IMR-90 (cell line): Measurements from ENCODE around the gene ELL2. TPM values are rescaled to one million over a fixed set of nuclear protein-coding genes. Genes with fewer than 3 reads are reported as not detected.
A peak's percentile ranks its signal among the peaks of the same experiment; 100 is the strongest.

Source experiments
- ATAC-seq: fragments of 200-7000 bp; cut with Tn5 transposase; 2 replicates; pipeline ENCODE4 v1.9.1; 2020; ENCODE audit warnings: low read depth, mild to moderate bottlenecking, moderate library complexity
- BruUV-seq: library from RNA; stranded (reverse); fragments of 400-500 nt; replicated peaks from 2 replicates; lab custom pipeline; 2021; lab: Mats Ljungman, UMichigan
- CTCF ChIA-PET: fragments of 300-600 bp; formaldehyde crosslinking; extraction: SDS; loops from one replicate; lab custom pipeline; 2021; ENCODE audit warnings: antibody characterized with exemption; lab: Yijun Ruan, JAX
- POLR2A ChIA-PET: fragments of 300-600 bp; sonication (Branson Sonifier 250); formaldehyde crosslinking; loops from one replicate; lab custom pipeline; 2022; ENCODE audit warnings: antibody characterized with exemption; ENCODE audit not compliant: unreplicated experiment; lab: Charles Lee
- DNase-seq: peaks from one replicate; pipeline ENCODE4 v3.0.0; 2013
- H2AFZ ChIP-seq: replicated peaks from 2 replicates; pipeline ENCODE3; 2013; ENCODE audit warnings: low read length, mild to moderate bottlenecking; ENCODE audit not compliant: poor library complexity
- H2AK5ac ChIP-seq: 2 replicates; pipeline ENCODE4 v1.6.1; 2013; ENCODE audit warnings: low read depth, low read length, inconsistent platforms
- H2AK9ac ChIP-seq: replicated peaks from 2 replicates; pipeline ENCODE3; 2013; ENCODE audit warnings: mild to moderate bottlenecking, low read depth, low read length, moderate library complexity; ENCODE audit not compliant: poor library complexity
- H2BK120ac ChIP-seq: 2 replicates; pipeline ENCODE4 v1.6.1; 2013; ENCODE audit warnings: low read depth, low read length, inconsistent platforms
- H2BK15ac ChIP-seq: 3 replicates; pipeline ENCODE4 v1.6.1; 2013; ENCODE audit warnings: low read depth, low read length, inconsistent platforms
- H2BK20ac ChIP-seq: 2 replicates; pipeline ENCODE4 v1.6.1; 2013; ENCODE audit warnings: low read depth, mild to moderate bottlenecking, inconsistent platforms, low read length, moderate library complexity
- H2BK5ac ChIP-seq: 2 replicates; pipeline ENCODE4 v1.6.1; 2013; ENCODE audit warnings: mild to moderate bottlenecking, low read depth, low read length, inconsistent platforms; ENCODE audit not compliant: poor library complexity, severe bottlenecking
- H3K14ac ChIP-seq: replicated peaks from 2 replicates; pipeline ENCODE4 v1.6.1; 2013; ENCODE audit warnings: low read depth, low read length, inconsistent platforms
- H3K18ac ChIP-seq: 2 replicates; pipeline ENCODE4 v1.6.1; 2013; ENCODE audit warnings: low read depth, low read length, control low read depth
- H3K23ac ChIP-seq: 2 replicates; pipeline ENCODE4 v1.6.1; 2013; ENCODE audit warnings: low read depth, low read length, inconsistent platforms
- H3K27ac ChIP-seq: 2 replicates; pipeline ENCODE4 v1.5.1; 2013; ENCODE audit warnings: mild to moderate bottlenecking, control low read depth, low read length; ENCODE audit not compliant: insufficient read depth
- H3K27me3 ChIP-seq: 2 replicates; pipeline ENCODE4 v1.6.1; 2013; ENCODE audit warnings: low read length; ENCODE audit not compliant: control insufficient read depth, insufficient read depth
- H3K36me3 ChIP-seq: 2 replicates; pipeline ENCODE4 v1.6.1; 2013; ENCODE audit warnings: low read length, mixed read lengths; ENCODE audit not compliant: control insufficient read depth, insufficient read depth
- H3K4ac ChIP-seq: 2 replicates; pipeline ENCODE4 v1.6.1; 2013; ENCODE audit warnings: low read depth, low read length, inconsistent platforms
- H3K4me1 ChIP-seq: 2 replicates; pipeline ENCODE4 v1.6.1; 2013; ENCODE audit warnings: low read length, mixed read lengths; ENCODE audit not compliant: control insufficient read depth, insufficient read depth
- H3K4me2 ChIP-seq: 2 replicates; pipeline ENCODE4 v1.6.1; 2013; ENCODE audit warnings: low read depth, mild to moderate bottlenecking, control low read depth, low read length, moderate library complexity
- H3K4me3 ChIP-seq: 2 replicates; pipeline ENCODE4 v1.5.1; 2013; ENCODE audit warnings: low read depth, mild to moderate bottlenecking, control low read depth, low read length, moderate library complexity; ENCODE audit not compliant: insufficient read depth
- H3K56ac ChIP-seq: 2 replicates; pipeline ENCODE4 v1.6.1; 2013; ENCODE audit warnings: low read length, inconsistent platforms; ENCODE audit not compliant: insufficient read depth; ENCODE audit errors: extremely low read depth
- H3K79me1 ChIP-seq, 2 experiments: 2 replicates each; pipeline ENCODE4 v1.6.1; 2013; ENCODE audit warnings: low read length in 2 of 2, inconsistent platforms in 1 of 2, low read depth in 1 of 2
- H3K9ac ChIP-seq: 2 replicates; pipeline ENCODE4 v1.6.1; 2013; ENCODE audit warnings: low read depth, low read length, control low read depth
- H3K9me1 ChIP-seq: 2 replicates; pipeline ENCODE4 v1.6.1; 2013; ENCODE audit warnings: low read length, inconsistent platforms; ENCODE audit not compliant: insufficient read depth
- H3K9me3 ChIP-seq: 2 replicates; pipeline ENCODE4 v1.6.1; 2013; ENCODE audit warnings: low read length; ENCODE audit not compliant: control insufficient read depth, insufficient read depth
- H4K20me1 ChIP-seq: 2 replicates; pipeline ENCODE4 v1.6.1; 2013; ENCODE audit warnings: low read length, inconsistent platforms; ENCODE audit not compliant: insufficient read depth
- H4K5ac ChIP-seq: 2 replicates; pipeline ENCODE4 v1.6.1; 2013; ENCODE audit warnings: mild to moderate bottlenecking, low read depth, low read length, control low read depth
- H4K8ac ChIP-seq, 2 experiments: 2 replicates each; pipeline ENCODE4 v1.6.1; 2013; ENCODE audit warnings: low read depth in 2 of 2, low read length in 2 of 2, control low read depth in 1 of 2, inconsistent platforms in 1 of 2
- H4K91ac ChIP-seq: 2 replicates; pipeline ENCODE4 v1.6.1; 2013; ENCODE audit warnings: low read depth, low read length, inconsistent platforms; ENCODE audit not compliant: insufficient read depth
- BHLHE40 ChIP-seq: fragments of 150-350 bp; IDR thresholded peaks from 2 replicates; pipeline ENCODE4 v1.6.1; 2016; ENCODE audit warnings: mild to moderate bottlenecking, low read depth, low read length
- CHD1 ChIP-seq: IDR thresholded peaks from 2 replicates; pipeline ENCODE4 v1.6.1; 2012; ENCODE audit warnings: low read depth, low read length, improper control_type of control experiment
- RAD21 ChIP-seq: IDR thresholded peaks from 2 replicates; pipeline ENCODE4 v1.6.1; 2012; ENCODE audit warnings: low read length, improper control_type of control experiment
- RCOR1 ChIP-seq: IDR thresholded peaks from 2 replicates; pipeline ENCODE4 v1.6.1; 2012; ENCODE audit warnings: mild to moderate bottlenecking, low read length, improper control_type of control experiment; ENCODE audit not compliant: insufficient replicate concordance
- WGBS, 2 experiments: methylation state at CpG; one replicate each; pipeline versions ENCODE4 v1.1.5 to v1.1.7; 2013; ENCODE audit warnings: missing lambda C conversion rate in 2 of 2; ENCODE audit not compliant: insufficient read length in 1 of 2; ENCODE audit errors: extremely low coverage in 2 of 2; 5-methylcytosine and 5-hydroxymethylcytosine counted together
- dilution Hi-C: fragments of 300-500 bp; cut with HindIII; formaldehyde crosslinking; loops from one replicate; pipeline ENCODE4 v1.14.3; 2018; ENCODE audit warnings: low sequenced_read_pairs; ENCODE audit not compliant: unreplicated experiment
- in situ Hi-C: fragments of 300-500 bp; cut with MboI; formaldehyde crosslinking; loops from 3 replicates; pipeline ENCODE4 v1.14.3; 2019; ENCODE audit warnings: low sequenced_read_pairs, inconsistent platforms, mixed read lengths
- intact Hi-C: fragments of 100-400 bp; cut with micrococcal nuclease; formaldehyde crosslinking; loops from 2 replicates; pipeline ENCODE4 v1.10.0; 2022
- polyA plus RNA-seq, 3 experiments: library from polyadenylated mRNA; depleted of rRNA; stranded (reverse); fragments of >200 nt; gene quantifications; 2 replicates each; pipeline ENCODE4 v1.2.3, GENCODE V29; 2012; ENCODE audit warnings: low replicate concordance in 1 of 3
- total RNA-seq: library from RNA; depleted of rRNA; stranded (reverse); fragments of >200 nt; gene quantifications from 2 replicates; pipeline ENCODE4 v1.2.3, GENCODE V29; 2012
- TF ChIP-seq, protein P1 (sequence below): fragments of 150-350 bp; IDR thresholded peaks from 2 replicates; pipeline ENCODE4 v1.6.1; 2017; ENCODE audit warnings: mild to moderate bottlenecking, antibody characterized with exemption, low read length, low read depth

Gene ELL2
- total and polyA plus RNA-seq, 2 of the 4 experiments (the other 2 are of a cell fraction) = 61.4 to 92.5 TPM

GRCh38 chr5:95872346-95873268, 89.0 kb downstream of the ELL2 start:
- no peak overlapping the region for H3K4me2 ChIP-seq
- in situ Hi-C loops (no loop called here), intact Hi-C loops (no loop called here), dilution Hi-C loops (no loop called here)
- no peaks in the 10 kb centered on the region for H3K36me3 ChIP-seq
- DNase-seq (no peak), ATAC-seq (no peak)
- peaks cover 0 to 4% of the 10 kb centered on the region in 2 experiments; a peak in 3 of 4 replicates for H3K79me1 ChIP-seq
- 79% methylated on average over 3 of the region's 6 CpGs; no CpG with 5 or more reads in 1 of the 2 experiments for WGBS, 2 experiments
- peak overlapping the region; percentile 8 for H2AFZ ChIP-seq
- no peak overlapping the region for H3K4me3 ChIP-seq
- peak overlapping the region; percentile 56; the same call in 2 of the 3 replicates for H2BK15ac ChIP-seq
- H3K9me1 ChIP-seq = peaks cover 14% of the 10 kb centered on the region
- H3K4ac ChIP-seq = peak overlapping the region; percentile 5; the same call in 1 of the 2 replicates
- H4K91ac ChIP-seq = peak overlapping the region; percentile 19; the same call in 1 of the 2 replicates
- no peak overlapping the region for H3K56ac ChIP-seq
- BruUV-seq = no TSS peak
- H4K20me1 ChIP-seq = no peaks in the 10 kb centered on the region
- peaks cover 6% of the 10 kb centered on the region for H3K4me1 ChIP-seq
- ChIA-PET POLR2A (no interaction called here), CTCF (no interaction called here)
- H4K5ac ChIP-seq = no peak overlapping the region; the same call in 1 of the 2 replicates
- TF ChIP-seq, protein P1, sequence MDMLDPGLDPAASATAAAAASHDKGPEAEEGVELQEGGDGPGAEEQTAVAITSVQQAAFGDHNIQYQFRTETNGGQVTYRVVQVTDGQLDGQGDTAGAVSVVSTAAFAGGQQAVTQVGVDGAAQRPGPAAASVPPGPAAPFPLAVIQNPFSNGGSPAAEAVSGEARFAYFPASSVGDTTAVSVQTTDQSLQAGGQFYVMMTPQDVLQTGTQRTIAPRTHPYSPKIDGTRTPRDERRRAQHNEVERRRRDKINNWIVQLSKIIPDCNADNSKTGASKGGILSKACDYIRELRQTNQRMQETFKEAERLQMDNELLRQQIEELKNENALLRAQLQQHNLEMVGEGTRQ = no peak
- no peak for TF ChIP-seq RCOR1
- TF ChIP-seq RAD21 = no peak
- TF ChIP-seq CHD1 = no peak
- TF ChIP-seq BHLHE40 = no peak
- 0 out of 2 replicates have a peak overlapping the region, but pooled peaks have one; percentile 26 for H2BK20ac ChIP-seq
- no peak overlapping the region for H3K9ac ChIP-seq
- no peak overlapping the region for H3K27ac ChIP-seq
- H2AK5ac ChIP-seq = no peak overlapping the region
- H2AK9ac ChIP-seq = no peak overlapping the region
- no peak overlapping the region for H2BK5ac ChIP-seq
- H2BK120ac ChIP-seq = no peak overlapping the region; the same call in 1 of the 2 replicates
- H3K27me3 ChIP-seq = no peaks in the 10 kb centered on the region
- no peak overlapping the region for H3K23ac ChIP-seq
- peak overlapping the region in 1 of 2 experiments; percentile 16; a peak in 1 of 4 replicates for H4K8ac ChIP-seq
- H3K9me3 ChIP-seq = no peaks in the 10 kb centered on the region
- H3K14ac ChIP-seq = peak overlapping the region; percentile 43; the same call in 1 of the 2 replicates
- H3K18ac ChIP-seq = no peak overlapping the region
